HG03469 (cell line): ENCODE results near the gene GNPDA1.
"Not testable (repeated sequence)": the region's sequence is repeated elsewhere in the genome, so short reads cannot be mapped to it uniquely, and the experiment has no call there.

Source experiments
- ATAC-seq: cut with Tn5 transposase; IDR thresholded peaks from one replicate; pipeline ENCODE4 v1.9.1; 2021; ENCODE audit warnings: mild to moderate bottlenecking, moderate library complexity, moderate number of reproducible peaks; ENCODE audit not compliant: unreplicated experiment

The GNPDA1 gene

GRCh38 chr5:142012792-142013388 lies at the start of gene GNPDA1:
Gene GNPDA1, minus strand, starts transcription at chr5:142013027. Its CDS starts 992 bp downstream, at chr5:142012035.
- ATAC-seq = peak; percentile 42

- no peak for ATAC-seq
Measured at GRCh38 chr5:142059304-142059940, 46.6 kb upstream of the GNPDA1 start.

GRCh38 chr5:142057697-142058056 lies 44.9 kb upstream of the GNPDA1 start:
- ATAC-seq = no peak

GRCh38 chr5:142056816-142057696 lies 44.2 kb upstream of the GNPDA1 start:
- ATAC-seq = no peak

GRCh38 chr5:142055301-142055700 lies 42.5 kb upstream of the GNPDA1 start:
- no peak for ATAC-seq

GRCh38 chr5:142053426-142054151 lies 40.8 kb upstream of the GNPDA1 start:
- ATAC-seq = no peak

GRCh38 chr5:142052026-142052425 lies 39.2 kb upstream of the GNPDA1 start:
- not testable (repeated sequence) for ATAC-seq

GRCh38 chr5:142048272-142048671 lies 35.4 kb upstream of the GNPDA1 start:
- no peak for ATAC-seq

- ATAC-seq = no peak
Measured at GRCh38 chr5:142046191-142046590, 33.4 kb upstream of the GNPDA1 start.

GRCh38 chr5:142040881-142041280 lies 28.1 kb upstream of the GNPDA1 start:
- not testable (repeated sequence) for ATAC-seq

- no peak for ATAC-seq
Measured at GRCh38 chr5:142040285-142040684, 27.5 kb upstream of the GNPDA1 start.

- ATAC-seq = no peak
Measured at GRCh38 chr5:142038735-142039134, 25.9 kb upstream of the GNPDA1 start.

GRCh38 chr5:142037599-142037998 lies 24.8 kb upstream of the GNPDA1 start:
- ATAC-seq = not testable (repeated sequence)

GRCh38 chr5:142036918-142037317 lies 24.1 kb upstream of the GNPDA1 start:
- ATAC-seq = no peak

- no peak for ATAC-seq
Measured at GRCh38 chr5:142034994-142035393, 22.2 kb upstream of the GNPDA1 start.

GRCh38 chr5:142033632-142034567 lies 21.1 kb upstream of the GNPDA1 start:
- not testable (repeated sequence) for ATAC-seq

GRCh38 chr5:142032747-142033631 lies 20.2 kb upstream of the GNPDA1 start:
- no peak for ATAC-seq

GRCh38 chr5:142032150-142032549 lies 19.3 kb upstream of the GNPDA1 start:
- ATAC-seq = no peak

- no peak for ATAC-seq
Measured at GRCh38 chr5:142025637-142026036, 12.8 kb upstream of the GNPDA1 start.
